A673 (cell line): ENCODE data around the gene SEMA6B.

Source experiments
- CTCF ChIP-seq: fragments of 300-800, 200-600 bp; sonication (generic); conservative IDR thresholded peaks from 2 replicates; pipeline ENCODE4 v1.5.1; 2017; ENCODE audit warnings: low read depth, mild to moderate bottlenecking, antibody characterized with exemption, low read length, moderate library complexity, mixed read lengths
- EZH2 ChIP-seq: fragments of 200-600 bp; sonication (generic); IDR thresholded peaks from 2 replicates; pipeline ENCODE4 v1.6.1; 2017; ENCODE audit warnings: borderline replicate concordance, low read depth, mild to moderate bottlenecking, mixed read lengths, antibody characterized with exemption, low read length; ENCODE audit not compliant: poor library complexity, severe bottlenecking

- no peak for TF ChIP-seq EZH2
- no peak for TF ChIP-seq CTCF
Observed at GRCh38 chr19:4529924-4530522, 29.5 kb downstream of the SEMA6B start.
